Smooth muscle cell (in vitro differentiated cells): ENCODE results near the gene HOATZ. TPM values are rescaled to one million over a fixed set of nuclear protein-coding genes. Genes with fewer than 3 reads are reported as not detected.

Source experiments
- DNase-seq: peaks from one replicate; lab custom pipeline; 2025; ENCODE audit not compliant: unreplicated experiment; lab: John Stamatoyannopoulos, UW
- H2AFZ ChIP-seq: fragments of 200-600 bp; sonication (generic); 2 replicates; pipeline ENCODE4 v1.6.0; 2016; ENCODE audit warnings: antibody characterized with exemption, low read depth, mild to moderate bottlenecking
- H3F3A ChIP-seq: fragments of 200-600 bp; sonication (generic); 2 replicates; pipeline ENCODE4 v1.6.0; 2017; ENCODE audit warnings: antibody characterized with exemption, low read depth
- H3K27ac ChIP-seq: fragments of 200-600 bp; sonication (generic); 2 replicates; pipeline ENCODE4 v1.5.1; 2016; ENCODE audit warnings: low read depth, mild to moderate bottlenecking
- H3K27me3 ChIP-seq: fragments of 200-600 bp; sonication (generic); 2 replicates; pipeline ENCODE4 v1.6.1; 2016; ENCODE audit warnings: low read depth, mild to moderate bottlenecking
- H3K36me3 ChIP-seq: fragments of 200-600 bp; sonication (generic); 2 replicates; pipeline ENCODE4 v1.5.1; 2016; ENCODE audit warnings: low read depth
- H3K4me1 ChIP-seq: fragments of 200-600 bp; sonication (generic); 2 replicates; pipeline ENCODE4 v1.5.1; 2016; ENCODE audit warnings: low read depth
- H3K4me2 ChIP-seq: fragments of 200-600 bp; sonication (generic); 2 replicates; pipeline ENCODE4 v1.6.0; 2016; ENCODE audit warnings: mild to moderate bottlenecking
- H3K4me3 ChIP-seq: fragments of 200-600 bp; sonication (generic); 2 replicates; pipeline ENCODE4 v1.5.1; 2016; ENCODE audit warnings: mild to moderate bottlenecking
- H3K79me2 ChIP-seq: fragments of 200-600 bp; sonication (generic); 2 replicates; pipeline ENCODE4 v1.6.0; 2016; ENCODE audit warnings: low read depth, mild to moderate bottlenecking
- H3K9ac ChIP-seq: fragments of 200-600 bp; sonication (generic); 2 replicates; pipeline ENCODE4 v1.6.0; 2016; ENCODE audit warnings: low read depth
- H3K9me3 ChIP-seq: fragments of 200-600 bp; sonication (generic); replicated peaks from 2 replicates; pipeline ENCODE4 v1.5.1; 2016; ENCODE audit warnings: low read depth
- H4K20me1 ChIP-seq: fragments of 200-600 bp; sonication (generic); 2 replicates; pipeline ENCODE4 v1.6.0; 2016; ENCODE audit warnings: low read depth
- CTCF ChIP-seq: fragments of 200-600 bp; sonication (generic); IDR thresholded peaks from 2 replicates; pipeline ENCODE4 v1.5.1; 2017; ENCODE audit warnings: borderline replicate concordance, mild to moderate bottlenecking, antibody characterized with exemption; ENCODE audit not compliant: insufficient read depth, poor library complexity, severe bottlenecking
- WGBS: methylation state at CpG from one replicate; pipeline ENCODE4 v1.1.7; 2016; ENCODE audit warnings: low lambda C conversion rate; 5-methylcytosine and 5-hydroxymethylcytosine counted together
- polyA plus RNA-seq: library from polyadenylated mRNA; unstranded; fragments of >200 nt; fragmentation: Nextera tagmentation; extraction: Ambion mirVana; gene quantifications from 2 replicates; pipeline ENCODE4 v1.2.1, GENCODE V29; 2016
- total RNA-seq: library from RNA; depleted of rRNA; stranded (reverse); fragments of >200 nt; gene quantifications from 2 replicates; pipeline ENCODE4 v1.2.3, GENCODE V29; 2014

Gene HOATZ
- total and polyA plus RNA-seq, 2 experiments from 2014 or later, result 0.85 to 1.2 TPM

DNA sequence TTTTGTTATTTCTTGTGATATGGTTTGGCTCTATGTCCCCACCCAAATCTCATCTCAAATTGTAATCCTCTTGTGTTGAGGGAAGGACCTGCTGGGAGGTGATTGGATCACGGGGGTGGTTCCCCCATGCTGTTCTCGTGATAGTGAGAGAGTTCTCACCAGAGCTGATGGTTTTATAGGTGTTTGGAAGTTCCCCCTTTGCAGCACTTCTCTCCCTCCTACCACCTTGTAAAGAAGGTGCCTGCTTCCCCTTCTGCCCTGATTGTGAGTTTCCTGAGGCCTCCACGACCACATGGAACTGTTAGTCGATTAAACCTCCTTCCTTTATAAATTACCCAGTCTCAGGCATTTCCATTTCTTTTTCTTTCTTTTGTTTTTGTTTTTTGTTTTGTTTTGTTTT is 63.2 kb downstream of the HOATZ start:
- Histone ChIP-seq H3K9me3 (no peaks in the 10 kb centered on the region), H3K9ac (no peak overlapping the region), H3K79me2 (no peaks in the 10 kb centered on the region), H2AFZ (no peak overlapping the region), H3K4me2 (no peak overlapping the region), H3F3A (no peaks in the 10 kb centered on the region), H4K20me1 (no peaks in the 10 kb centered on the region), H3K4me3 (no peak overlapping the region), H3K27me3 (no peaks in the 10 kb centered on the region), H3K27ac (no peak overlapping the region), H3K4me1 (no peaks in the 10 kb centered on the region), H3K36me3 (no peaks in the 10 kb centered on the region)
- no peak for TF ChIP-seq CTCF
- 92% methylated on average over 4 of the region's 4 CpGs for WGBS
- DNase-seq, result no peak

DNA sequence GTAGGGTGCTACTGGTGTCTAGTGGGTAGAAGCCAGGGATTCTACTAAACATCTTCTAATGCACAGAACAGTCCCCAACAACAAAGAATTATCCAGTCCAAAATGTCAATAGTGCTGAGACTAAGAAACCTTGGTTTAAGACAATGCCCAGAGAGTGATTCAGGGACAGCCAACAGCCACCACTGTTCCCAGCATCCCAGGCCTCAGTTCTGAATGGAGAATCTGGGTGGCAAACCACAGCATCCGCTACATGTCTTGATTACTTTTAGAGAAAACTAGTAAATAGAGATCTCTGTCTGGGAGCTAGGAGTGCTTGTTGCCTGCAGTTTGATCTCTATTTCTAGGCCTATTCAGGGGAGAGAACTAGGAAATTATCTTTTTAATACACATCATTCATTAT is 66.8 kb downstream of the HOATZ start:
- H3K4me1 ChIP-seq, result no peaks in the 10 kb centered on the region
- no peak overlapping the region for H2AFZ ChIP-seq
- TF ChIP-seq CTCF, result no peak
- no peak for DNase-seq
- H3K9ac ChIP-seq, result no peak overlapping the region
- no peaks in the 10 kb centered on the region for H4K20me1 ChIP-seq
- H3K27ac ChIP-seq, result no peak overlapping the region
- H3K27me3 ChIP-seq, result no peaks in the 10 kb centered on the region
- WGBS, result 91% methylated on average over 1 of the region's 1 CpG
- no peaks in the 10 kb centered on the region for H3K79me2 ChIP-seq
- H3K36me3 ChIP-seq, result no peaks in the 10 kb centered on the region
- no peak overlapping the region for H3K4me2 ChIP-seq
- no peaks in the 10 kb centered on the region for H3K9me3 ChIP-seq
- H3K4me3 ChIP-seq, result no peak overlapping the region
- no peaks in the 10 kb centered on the region for H3F3A ChIP-seq

DNA sequence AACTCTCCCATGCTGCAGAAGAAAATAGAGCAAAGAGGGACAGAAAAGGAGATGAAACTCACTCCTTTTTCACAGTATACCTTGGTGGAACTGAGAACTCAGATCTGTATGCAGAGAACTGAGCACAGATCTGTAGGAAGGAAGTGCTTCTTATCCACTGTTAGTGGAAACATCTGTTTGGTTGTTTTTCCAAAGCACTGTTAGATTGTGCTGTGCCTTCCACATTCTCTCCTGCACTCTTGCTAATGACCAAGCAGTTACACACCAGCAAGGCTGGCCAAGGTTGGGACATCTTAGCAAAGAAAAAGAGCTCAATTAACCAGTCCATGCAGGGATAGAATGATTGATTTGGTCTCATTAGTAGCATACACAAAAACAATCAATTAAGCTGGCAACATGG is 67.6 kb downstream of the HOATZ start:
- Histone ChIP-seq H3K79me2 (no peaks in the 10 kb centered on the region), H3K27me3 (no peaks in the 10 kb centered on the region), H3K4me1 (no peaks in the 10 kb centered on the region), H3K4me2 (no peak overlapping the region), H2AFZ (peak overlapping the region; percentile 29), H3K36me3 (no peaks in the 10 kb centered on the region), H3K9me3 (no peaks in the 10 kb centered on the region), H4K20me1 (no peaks in the 10 kb centered on the region), H3K27ac (no peak overlapping the region), H3F3A (no peaks in the 10 kb centered on the region), H3K4me3 (no peak overlapping the region), H3K9ac (no peak overlapping the region)
- no peak for TF ChIP-seq CTCF
- DNase-seq, result no peak

- no peak for DNase-seq
- no peak overlapping the region for H3K9ac ChIP-seq
- H3K27me3 ChIP-seq, result no peaks in the 10 kb centered on the region
- no peak overlapping the region for H3K27ac ChIP-seq
- H3K9me3 ChIP-seq, result no peaks in the 10 kb centered on the region
- no peak overlapping the region for H3K4me2 ChIP-seq
- no peak overlapping the region for H2AFZ ChIP-seq
- no peaks in the 10 kb centered on the region for H3K36me3 ChIP-seq
- no peaks in the 10 kb centered on the region for H3K4me1 ChIP-seq
- H3F3A ChIP-seq, result no peaks in the 10 kb centered on the region
- TF ChIP-seq CTCF, result no peak
- no peaks in the 10 kb centered on the region for H4K20me1 ChIP-seq
- H3K79me2 ChIP-seq, result no peaks in the 10 kb centered on the region
- H3K4me3 ChIP-seq, result no peak overlapping the region
- WGBS, result 56% methylated on average over 4 of the region's 4 CpGs
Observed at GRCh38 chr11:111582881-111583280, 68.3 kb downstream of the HOATZ start.
